GM19023 (cell line): ENCODE data around the gene NDST1.

ENCODE experiments used
- ATAC-seq: cut with Tn5 transposase; IDR thresholded peaks from one replicate; pipeline ENCODE4 v1.9.1; 2021; ENCODE audit warnings: mild to moderate bottlenecking, moderate library complexity; ENCODE audit not compliant: unreplicated experiment

NDST1 gene

GRCh38 chr5:150583541-150584225, 75.8 kb downstream of the NDST1 start:
- ATAC-seq: no peak

GRCh38 chr5:150584556-150585335, 76.8 kb downstream of the NDST1 start:
- ATAC-seq: no peak

GRCh38 chr5:150585781-150586341, 77.9 kb downstream of the NDST1 start:
- ATAC-seq: no peak

- ATAC-seq: no peak
These were observed 79.1 kb downstream of the NDST1 start for GRCh38 chr5:150587016-150587415.

GRCh38 chr5:150587856-150588595, 80.1 kb downstream of the NDST1 start:
- ATAC-seq: no peak

GRCh38 chr5:150588596-150588890, 80.6 kb downstream of the NDST1 start:
- no peak for ATAC-seq

GRCh38 chr5:150589862-150590601, 82.1 kb downstream of the NDST1 start:
- ATAC-seq: peak; percentile 79

- no peak for ATAC-seq
These were observed 83.2 kb downstream of the NDST1 start for GRCh38 chr5:150590979-150591695.

GRCh38 chr5:150593593-150593992, 85.7 kb downstream of the NDST1 start:
- no peak for ATAC-seq

GRCh38 chr5:150593996-150594395, 86.1 kb downstream of the NDST1 start:
- no peak for ATAC-seq

GRCh38 chr5:150595466-150596031, 87.6 kb downstream of the NDST1 start:
- ATAC-seq: no peak

- no peak for ATAC-seq
These were observed 88.4 kb downstream of the NDST1 start for GRCh38 chr5:150596313-150596712.

- no peak for ATAC-seq
These were observed 88.9 kb downstream of the NDST1 start for GRCh38 chr5:150596826-150597225.

GRCh38 chr5:150598006-150598405, 90.1 kb downstream of the NDST1 start:
- no peak for ATAC-seq

- no peak for ATAC-seq
These were observed 90.9 kb downstream of the NDST1 start for GRCh38 chr5:150598821-150599273.

GRCh38 chr5:150599281-150599680, 91.3 kb downstream of the NDST1 start:
- no peak for ATAC-seq

- ATAC-seq: no peak
These were observed 92.1 kb downstream of the NDST1 start for GRCh38 chr5:150599917-150600511.

GRCh38 chr5:150600616-150601490, 92.9 kb downstream of the NDST1 start:
- no peak for ATAC-seq
